Measurements from ENCODE around the gene OR2AP1.
"Not testable (repeated sequence)": the region's sequence is repeated elsewhere in the genome, so short reads cannot be mapped to it uniquely, and the experiment has no call there.

The OR2AP1 gene

DNA sequence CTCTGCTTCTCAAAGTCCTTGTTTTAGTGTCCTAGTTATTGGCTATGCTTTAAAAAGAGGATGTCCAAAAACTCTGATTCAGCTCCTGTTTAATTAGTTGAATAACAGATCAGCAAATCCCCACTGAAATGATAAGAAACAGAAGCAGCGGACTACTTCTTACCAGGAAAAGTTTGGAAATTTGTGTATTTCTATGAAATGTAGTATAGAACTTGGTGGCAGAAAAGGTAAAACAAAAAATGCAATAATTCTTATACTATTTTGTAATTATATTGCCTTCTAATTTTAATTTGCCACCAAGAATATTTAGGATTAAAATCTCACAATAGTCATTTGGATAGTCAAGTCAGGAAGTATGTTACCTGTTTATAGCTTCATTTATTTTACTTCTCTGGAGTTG lies at the start of gene OR2AP1:
OR2AP1 (plus strand) TSS at position 301 of the 400 bp plus-strand sequence. CDS start 1,947 bp downstream, outside the sequence.
- DNase-seq: no peak

- DNase-seq: not testable (repeated sequence)
Measured at GRCh38 chr12:55548235-55548634, 24.0 kb upstream of the OR2AP1 start.

GRCh38 chr12:55548756-55549155 lies 23.5 kb upstream of the OR2AP1 start:
- no peak for DNase-seq

- DNase-seq: no peak
Measured at GRCh38 chr12:55549302-55549701, 23.0 kb upstream of the OR2AP1 start, which contains the start of gene OR6C4. OR6C4 (plus strand) TSS chr12:55549602; CDS start chr12:55551227, 1,625 bp downstream.

DNA sequence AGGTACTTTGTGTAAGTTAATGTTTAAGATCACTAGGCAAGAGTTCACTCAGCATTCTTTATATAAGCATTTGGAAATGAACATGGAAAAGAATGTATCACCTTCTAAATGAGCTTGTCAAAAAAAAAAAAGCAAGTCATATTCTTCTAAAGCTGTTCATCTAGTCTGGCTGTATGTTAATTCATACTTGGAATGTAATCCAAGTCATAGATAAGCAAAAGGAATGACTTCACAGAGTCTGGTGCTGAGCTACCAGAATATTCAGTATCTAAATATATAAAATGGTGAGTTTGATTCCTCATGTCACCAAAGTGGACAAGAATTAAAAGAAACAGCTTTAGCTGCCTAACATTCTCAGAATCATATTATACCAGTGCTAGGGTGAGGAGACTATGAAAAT lies 18.0 kb upstream of the OR2AP1 start:
- DNase-seq: no peak

GRCh38 chr12:55570060-55570459 lies 2.2 kb upstream of the OR2AP1 start:
- DNase-seq: not testable (repeated sequence)

- not testable (repeated sequence) for DNase-seq
Measured at GRCh38 chr12:55570689-55571088, 1.6 kb upstream of the OR2AP1 start.

- DNase-seq: no peak
Measured at GRCh38 chr12:55582066-55582465, 9.8 kb downstream of the OR2AP1 start.

DNA sequence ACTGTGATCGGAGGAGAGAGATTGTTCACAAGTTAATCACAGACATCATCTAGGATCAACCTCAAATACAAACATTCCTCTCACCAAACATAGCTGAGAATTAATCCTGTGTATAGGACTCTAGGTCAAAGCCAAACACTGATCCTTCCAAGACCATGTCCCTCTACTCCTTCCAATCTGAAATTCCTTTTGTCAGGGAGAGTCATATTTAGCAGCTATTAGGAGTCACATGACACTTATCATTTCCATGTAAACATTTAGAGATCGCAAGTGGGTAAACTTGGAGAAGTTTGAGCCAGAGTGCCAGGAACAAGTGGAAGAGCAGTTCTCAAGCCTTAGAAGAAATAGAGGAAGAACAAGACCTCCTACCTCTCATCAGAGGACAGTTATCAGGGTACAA lies 13.5 kb downstream of the OR2AP1 start:
- no peak for DNase-seq

DNA sequence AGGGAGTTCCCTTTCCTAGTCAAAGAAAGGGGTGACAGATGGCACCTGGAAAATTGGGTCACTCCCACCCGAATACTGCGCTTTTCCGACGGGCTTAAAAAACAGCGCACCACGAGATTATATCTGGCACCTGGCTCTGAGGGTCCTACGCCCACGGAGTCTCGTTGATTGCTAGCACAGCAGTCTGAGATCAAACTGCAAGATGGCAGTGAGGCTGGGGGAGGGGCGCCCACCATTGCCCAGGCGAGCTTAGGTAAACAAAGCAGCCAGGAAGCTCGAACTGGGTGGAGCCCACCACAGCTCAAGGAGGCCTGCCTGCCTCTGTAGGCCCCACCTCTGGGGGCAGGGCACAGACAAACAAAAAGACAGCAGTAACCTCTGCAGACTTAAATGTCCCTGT lies 17.9 kb downstream of the OR2AP1 start:
- DNase-seq: not testable (repeated sequence)

GRCh38 chr12:55607821-55608594 lies 35.7 kb downstream of the OR2AP1 start:
- no peak for DNase-seq

DNA sequence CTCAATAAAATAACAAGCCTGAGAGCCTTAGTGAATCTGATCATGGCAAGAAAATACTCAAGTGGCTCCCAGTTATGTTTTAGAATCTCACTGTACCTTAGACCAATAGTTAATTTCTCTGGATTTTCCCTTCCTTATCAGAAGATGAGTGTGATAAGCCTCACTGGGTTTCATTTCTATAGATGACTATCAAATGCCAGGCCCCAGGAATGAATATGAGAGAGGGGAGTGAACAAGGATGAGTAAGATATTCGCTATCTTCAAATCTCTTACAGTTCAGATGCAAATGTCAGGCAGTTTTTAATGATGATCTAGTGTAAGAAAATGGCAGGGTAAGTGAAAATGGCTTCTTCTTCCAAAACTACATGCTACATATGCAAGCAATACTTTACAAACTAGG lies 38.3 kb downstream of the OR2AP1 start:
- no peak for DNase-seq

GRCh38 chr12:55612646-55613045 lies 40.4 kb downstream of the OR2AP1 start:
- no peak for DNase-seq

GRCh38 chr12:55614764-55615163 lies 42.5 kb downstream of the OR2AP1 start:
- no peak for DNase-seq

GRCh38 chr12:55619354-55620138 lies 47.3 kb downstream of the OR2AP1 start:
- peak; percentile 93 for DNase-seq

DNA sequence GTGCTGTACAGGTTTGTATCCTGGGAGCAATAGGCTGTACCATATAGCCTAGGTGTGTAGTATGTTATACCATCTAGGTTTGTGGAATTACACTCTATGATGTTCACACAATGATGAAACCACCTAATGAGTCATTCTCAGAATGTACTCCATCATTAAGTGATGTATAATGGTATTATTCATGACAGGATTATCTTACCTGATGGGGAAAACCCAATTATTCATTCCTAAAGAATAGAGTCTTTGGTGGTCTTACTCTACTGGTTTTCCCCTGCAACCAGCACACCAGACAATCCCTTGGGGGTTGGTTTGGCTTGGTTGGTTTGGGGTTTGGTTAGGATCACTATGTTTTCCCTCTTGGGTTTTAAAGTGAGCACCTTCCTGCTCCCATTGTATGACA lies 51.8 kb downstream of the OR2AP1 start:
- no peak for DNase-seq
